ENCODE measurements around the gene ZNF664.

ZNF664 gene

GRCh38 chr12:123972457-123973401 lies at the start of gene ZNF664, which contains the start of gene CCDC92:
ZNF664 (plus strand) TSS chr12:123973215; CDS start chr12:124012145, 38,930 bp downstream.
CCDC92 (minus strand) TSS chr12:123972831; CDS start chr12:123944305, 28,526 bp downstream.
- no peak for DNase-seq

- DNase-seq: no peak
Measured at GRCh38 chr12:123923927-123924326, 49.1 kb upstream of the ZNF664 start.

GRCh38 chr12:123924539-123924938 lies 48.5 kb upstream of the ZNF664 start:
- no peak for DNase-seq

- DNase-seq: no peak
Measured at GRCh38 chr12:123928274-123928865, 44.6 kb upstream of the ZNF664 start.

GRCh38 chr12:123928897-123929296 lies 44.1 kb upstream of the ZNF664 start:
- no peak for DNase-seq

- DNase-seq: no peak
Measured at GRCh38 chr12:123929946-123930583, 43.0 kb upstream of the ZNF664 start.

GRCh38 chr12:123931686-123932321 lies 41.2 kb upstream of the ZNF664 start:
- DNase-seq: no peak

- no peak for DNase-seq
Measured at GRCh38 chr12:123933214-123933613, 39.8 kb upstream of the ZNF664 start.

GRCh38 chr12:123934016-123934620 lies 38.9 kb upstream of the ZNF664 start:
- no peak for DNase-seq

- no peak for DNase-seq
Measured at GRCh38 chr12:123934829-123935228, 38.2 kb upstream of the ZNF664 start.

GRCh38 chr12:123935956-123936355 lies 37.1 kb upstream of the ZNF664 start:
- no peak for DNase-seq

GRCh38 chr12:123936471-123936870 lies 36.5 kb upstream of the ZNF664 start:
- DNase-seq: no peak

- no peak for DNase-seq
Measured at GRCh38 chr12:123936956-123937706, 35.9 kb upstream of the ZNF664 start.

- no peak for DNase-seq
Measured at GRCh38 chr12:123937707-123938591, 35.1 kb upstream of the ZNF664 start.

- no peak for DNase-seq
Measured at GRCh38 chr12:123938679-123939480, 34.1 kb upstream of the ZNF664 start.

GRCh38 chr12:123939716-123940626 lies 33.0 kb upstream of the ZNF664 start:
- DNase-seq: no peak

- no peak for DNase-seq
Measured at GRCh38 chr12:123940627-123940966, 32.4 kb upstream of the ZNF664 start.

- no peak for DNase-seq
Measured at GRCh38 chr12:123941000-123941399, 32.0 kb upstream of the ZNF664 start.
